CD14-positive monocyte (primary cell): ENCODE data around the gene MORC4. TPM values are rescaled to one million over a fixed set of nuclear protein-coding genes. Genes with fewer than 3 reads are reported as not detected.

Source experiments
- DNase-seq, 3 donors: peaks; one replicate each; pipeline ENCODE4 v3.0.0-alpha.2; 2011 to 2022
- H2AFZ ChIP-seq: 2 replicates; pipeline ENCODE4 v1.6.0; 2012; ENCODE audit warnings: mild to moderate bottlenecking, low read depth, low read length, inconsistent platforms; ENCODE audit not compliant: insufficient read depth, poor library complexity, severe bottlenecking
- H3K27ac ChIP-seq, 2 donors: 1 replicate in 1 of 2; 2 replicates in 1 of 2; pipeline ENCODE4 v1.5.1; 2012 to 2013; ENCODE audit warnings: low read length in 2 of 2, control low read depth in 1 of 2, inconsistent platforms in 1 of 2, low read depth in 1 of 2, mild to moderate bottlenecking in 1 of 2
- H3K27me3 ChIP-seq, 2 donors: one replicate each; pipeline versions ENCODE4 v1.6.0 to v1.6.1; 2011 to 2013; ENCODE audit warnings: low read length in 2 of 2; ENCODE audit not compliant: control insufficient read depth in 2 of 2, insufficient read depth in 2 of 2
- H3K36me3 ChIP-seq, 2 donors: replicated peaks in 1 of 2; 1 replicate in 1 of 2; 2 replicates in 1 of 2; pipeline versions ENCODE4 v1.5.1 to v1.6.1; 2012 to 2013; ENCODE audit warnings: low read length in 2 of 2, control low read depth in 1 of 2, inconsistent platforms in 1 of 2, mild to moderate bottlenecking in 1 of 2; ENCODE audit not compliant: insufficient read depth in 2 of 2, control insufficient read depth in 1 of 2
- H3K4me1 ChIP-seq, 2 donors: 1 replicate in 1 of 2; 2 replicates in 1 of 2; pipeline versions ENCODE4 v1.5.1 to v1.6.1; 2012 to 2013; ENCODE audit warnings: low read length in 2 of 2, control low read depth in 1 of 2, inconsistent platforms in 1 of 2, mild to moderate bottlenecking in 1 of 2, moderate library complexity in 1 of 2; ENCODE audit not compliant: insufficient read depth in 2 of 2, control insufficient read depth in 1 of 2
- H3K4me2 ChIP-seq: replicated peaks from 2 replicates; pipeline ENCODE3; 2012; ENCODE audit warnings: low read length, moderate library complexity, mild to moderate bottlenecking; ENCODE audit not compliant: poor library complexity, severe bottlenecking; ENCODE audit errors: extremely low read depth
- H3K4me3 ChIP-seq, 3 experiments: fragments of 200-600 bp in 1 of 3; sonication (generic) in 1 of 3; replicated peaks in 1 of 3; 1 replicate in 2 of 3; 2 replicates in 1 of 3; pipeline ENCODE4 v1.5.1; 2011 to 2013; ENCODE audit warnings: low read length in 3 of 3, mild to moderate bottlenecking in 3 of 3, control low read depth in 2 of 3, low read depth in 2 of 3, inconsistent platforms in 1 of 3, moderate library complexity in 1 of 3
- H3K79me2 ChIP-seq: 2 replicates; pipeline ENCODE4 v1.6.0; 2012; ENCODE audit warnings: mild to moderate bottlenecking, control low read depth, inconsistent platforms, low read length, moderate library complexity; ENCODE audit not compliant: insufficient read depth
- H3K9ac ChIP-seq: 2 replicates; pipeline ENCODE4 v1.6.0; 2017; ENCODE audit warnings: low read length, mild to moderate bottlenecking; ENCODE audit not compliant: insufficient read depth, poor library complexity, severe bottlenecking
- H3K9me3 ChIP-seq, 2 donors: replicated peaks in 1 of 2; 1 replicate in 1 of 2; 2 replicates in 1 of 2; pipeline versions ENCODE4 v1.5.1 to v1.6.1; 2012 to 2013; ENCODE audit warnings: low read length in 2 of 2, control low read depth in 1 of 2; ENCODE audit not compliant: control insufficient read depth in 1 of 2, insufficient read depth in 1 of 2
- H4K20me1 ChIP-seq: 2 replicates; pipeline ENCODE4 v1.6.0; 2012; ENCODE audit warnings: mild to moderate bottlenecking, low read length, control low read depth, moderate library complexity; ENCODE audit not compliant: insufficient read depth
- H3K27ac Mint-ChIP-seq, 7 donors: one replicate each; pipeline ENCODE4 v1.8.0; 2020; ENCODE audit warnings: mild to moderate bottlenecking in 7 of 7, mixed read lengths in 7 of 7, moderate library complexity in 6 of 7, inconsistent platforms in 2 of 7
- H3K27me3 Mint-ChIP-seq, 3 donors: one replicate each; pipeline ENCODE4 v1.8.0; 2021 to 2022; ENCODE audit warnings: low read depth in 3 of 3, mild to moderate bottlenecking in 3 of 3, mixed read lengths in 3 of 3, moderate library complexity in 3 of 3, inconsistent platforms in 1 of 3
- H3K36me3 Mint-ChIP-seq, 2 donors: one replicate each; pipeline ENCODE4 v1.8.0; 2020; ENCODE audit warnings: mixed read lengths in 2 of 2, inconsistent platforms in 1 of 2, mild to moderate bottlenecking in 1 of 2
- H3K4me1 Mint-ChIP-seq: one replicate; pipeline ENCODE4 v1.8.0; 2020; ENCODE audit warnings: mild to moderate bottlenecking, mixed read lengths
- H3K4me3 Mint-ChIP-seq, 2 donors: one replicate each; pipeline ENCODE4 v1.8.0; 2020; ENCODE audit warnings: mild to moderate bottlenecking in 2 of 2, mixed read lengths in 2 of 2, moderate library complexity in 1 of 2
- H3K9me3 Mint-ChIP-seq, 7 donors: one replicate each; pipeline ENCODE4 v1.8.0; 2020 to 2022; ENCODE audit warnings: mixed read lengths in 7 of 7, mild to moderate bottlenecking in 6 of 7, moderate library complexity in 6 of 7, inconsistent platforms in 2 of 7
- CTCF ChIP-seq: fragments of 200-600 bp; IDR thresholded peaks from one replicate; pipeline ENCODE4 v1.8.0; 2022; ENCODE audit warnings: antibody characterized with exemption, mild to moderate bottlenecking
- WGBS: methylation state at CpG from one replicate; pipeline ENCODE4 v1.1.5; 2013; ENCODE audit warnings: missing lambda C conversion rate; ENCODE audit not compliant: insufficient coverage; 5-methylcytosine and 5-hydroxymethylcytosine counted together
- intact Hi-C, 2 donors: fragments of 100-400 bp; cut with micrococcal nuclease; formaldehyde crosslinking; loops; one replicate each; pipeline versions ENCODE4 v1.15.0 to v1.15.1; 2023
- polyA plus RNA-seq, 3 donors: library from polyadenylated mRNA; depleted of rRNA in 1 of 3; unstranded in 2 of 3; stranded (reverse) in 1 of 3; fragments of 300-500 nt in 2 of 3; fragments of >200 nt in 1 of 3; fragmentation: Illumina TruSeq in 2 of 3; gene quantifications; 1 replicate in 2 of 3; 2 replicates in 1 of 3; pipeline ENCODE4 v1.2.3, GENCODE V29; 2012 to 2021

The MORC4 gene
- polyA plus RNA-seq, 3 donors: 0.06 to 0.23 (median 0.10) TPM

GRCh38 chrX:106912864-106913263 lies 87.1 kb downstream of the MORC4 start:
- Mint-ChIP-seq H3K27ac (no peak overlapping the region), H3K36me3 (no peaks in the 10 kb centered on the region), H3K4me3 (no peak overlapping the region), H3K4me1 (peaks cover 6% of the 10 kb centered on the region), H3K9me3 (no peaks in the 10 kb centered on the region), H3K27me3 (peaks cover 1 to 16% (median 2%) of the 10 kb centered on the region in 3 donors)
- no peak overlapping the region for H2AFZ ChIP-seq
- TF ChIP-seq CTCF: no peak
- no peaks in the 10 kb centered on the region for H3K79me2 ChIP-seq
- intact Hi-C loops: no loop called here
- no peak overlapping the region for H3K9ac ChIP-seq
- no peaks in the 10 kb centered on the region for H3K9me3 ChIP-seq
- no peak overlapping the region for H3K4me3 ChIP-seq
- no peaks in the 10 kb centered on the region for H3K36me3 ChIP-seq
- no peak for DNase-seq
- no peaks in the 10 kb centered on the region for H3K4me1 ChIP-seq
- H4K20me1 ChIP-seq: no peaks in the 10 kb centered on the region
- no peak overlapping the region for H3K4me2 ChIP-seq
- 80% methylated on average over 1 of the region's 2 CpGs for WGBS
- H3K27me3 ChIP-seq: no peaks in the 10 kb centered on the region
- H3K27ac ChIP-seq: no peak overlapping the region

DNA sequence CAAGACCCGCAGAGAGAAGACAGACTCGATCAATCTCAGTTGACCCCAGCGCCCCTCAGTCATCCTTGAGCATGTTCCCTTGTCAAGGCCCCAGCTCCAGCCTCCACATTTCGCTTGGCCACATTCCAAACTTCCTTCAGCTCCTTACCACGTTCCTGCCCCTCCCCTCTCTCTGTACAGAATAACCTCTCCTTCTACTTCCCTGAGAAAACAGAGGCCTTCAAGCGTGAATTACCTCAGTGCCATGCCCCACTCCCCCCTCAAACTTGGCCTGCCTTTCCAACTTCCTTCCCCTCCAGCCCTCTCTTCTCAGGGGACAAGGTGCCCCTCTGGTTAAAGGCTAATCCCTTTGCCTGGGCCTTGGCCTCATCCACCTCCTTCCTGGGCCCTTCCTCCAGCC lies 93.7 kb downstream of the MORC4 start:
- Mint-ChIP-seq H3K27ac (no peak overlapping the region), H3K27me3 (peaks cover 1 to 4% (median 2%) of the 10 kb centered on the region in 3 donors), H3K4me3 (no peak overlapping the region), H3K9me3 (no peaks in the 10 kb centered on the region), H3K4me1 (no peaks in the 10 kb centered on the region), H3K36me3 (no peaks in the 10 kb centered on the region)
- no peaks in the 10 kb centered on the region for H3K36me3 ChIP-seq
- H3K4me3 ChIP-seq: no peak overlapping the region
- no peaks in the 10 kb centered on the region for H3K9me3 ChIP-seq
- intact Hi-C loops: no loop called here
- no peak overlapping the region for H3K27ac ChIP-seq
- H3K4me1 ChIP-seq: no peaks in the 10 kb centered on the region
- no peak for TF ChIP-seq CTCF
- H4K20me1 ChIP-seq: no peaks in the 10 kb centered on the region
- 80% methylated on average over 5 of the region's 6 CpGs for WGBS
- H3K9ac ChIP-seq: no peak overlapping the region
- DNase-seq: no peak
- no peaks in the 10 kb centered on the region for H3K79me2 ChIP-seq
- no peak overlapping the region for H3K4me2 ChIP-seq
- H3K27me3 ChIP-seq: no peaks in the 10 kb centered on the region
- H2AFZ ChIP-seq: no peak overlapping the region
